Activated CD4-positive, alpha-beta T cell treated with anti-CD3 and anti-CD28 coated beads for 36 hours (primary cell): ENCODE measurements around the gene RXRA. TPM values are rescaled to one million over a fixed set of nuclear protein-coding genes. Genes with fewer than 3 reads are reported as not detected.

Experiments used
- ATAC-seq: fragments of 200-7000 bp; cut with Tn5 transposase; one replicate; pipeline ENCODE4 v1.10.0; 2021; ENCODE audit warnings: mild to moderate bottlenecking, moderate library complexity
- CTCF ChIA-PET: fragments of 350-600 bp; sonication (Branson Sonifier 250); formaldehyde crosslinking; loops from one replicate; lab custom pipeline; 2021; ENCODE audit warnings: antibody characterized with exemption; lab: Charles Lee
- POLR2A ChIA-PET: fragments of 350-600 bp; sonication (Branson Sonifier 250); formaldehyde crosslinking; loops from one replicate; lab custom pipeline; 2021; ENCODE audit warnings: antibody characterized with exemption, inconsistent platforms; lab: Charles Lee
- DNase-seq: peaks from one replicate; pipeline ENCODE4 v3.0.0-alpha.2; 2020
- H3K27ac Mint-ChIP-seq: one replicate; pipeline ENCODE4 v1.8.0; 2021; ENCODE audit warnings: mixed read lengths
- H3K27me3 Mint-ChIP-seq: one replicate; pipeline ENCODE4 v1.8.0; 2021; ENCODE audit warnings: mixed read lengths
- H3K36me3 Mint-ChIP-seq: one replicate; pipeline ENCODE4 v1.8.0; 2021; ENCODE audit warnings: low read depth, mixed read lengths
- H3K4me1 Mint-ChIP-seq: one replicate; pipeline ENCODE4 v1.8.0; 2021; ENCODE audit warnings: mixed read lengths
- H3K4me3 Mint-ChIP-seq: one replicate; pipeline ENCODE4 v1.8.0; 2021; ENCODE audit warnings: mild to moderate bottlenecking, moderate library complexity, mixed read lengths
- H3K9me3 Mint-ChIP-seq: one replicate; pipeline ENCODE4 v1.8.0; 2021; ENCODE audit warnings: low read depth, mixed read lengths
- intact Hi-C, 2 experiments: fragments of 100-400 bp; cut with DNase I in 1 of 2; cut with micrococcal nuclease in 1 of 2; formaldehyde crosslinking; loops; one replicate each; pipeline versions ENCODE4 v1.14.2 to v1.15.1; 2022 to 2024; cut with DNase I, micrococcal nuclease
- total RNA-seq, 2 experiments: library from RNA; stranded (reverse); gene quantifications; one replicate each; pipeline ENCODE4 v1.2.3, GENCODE V29; 2021

The RXRA gene
- total RNA-seq, result 10 to 100 TPM; 17.6 to 20.9 TPM

- ATAC-seq (peak; percentile 48), DNase-seq (peak; percentile 68)
- Mint-ChIP-seq H3K27me3 (peaks cover 5% of the 10 kb centered on the region), H3K27ac (no peak within 1 kb of the TSS), H3K36me3 (no peaks in the 10 kb centered on the region), H3K9me3 (no peaks in the 10 kb centered on the region), H3K4me1 (peaks cover 3% of the 10 kb centered on the region), H3K4me3 (peak within 1 kb of the TSS; percentile 55)
- ChIA-PET CTCF (interaction anchor here (0.6 to 0.9 kb wide), 2 partner anchors 19 to 91 kb away, joined by 3 read pairs; no protein-coding TSS in a partner anchor), POLR2A (no interaction called here)
- intact Hi-C loops, result loop anchor here (1.0 to 5.0 kb wide), 4 partner anchors 65 to 260 kb away; partner anchors contain the start of gene BRD3 (in 1 of the 2)
These were observed at the start of gene RXRA for GRCh38 chr9:134325813-134326723. Gene RXRA (plus strand): TSS chr9:134326455. CDS start chr9:134326632, 177 bp downstream.

- Mint-ChIP-seq H3K27me3 (peaks cover 4% of the 10 kb centered on the region), H3K4me3 (no peak overlapping the region), H3K36me3 (no peaks in the 10 kb centered on the region), H3K9me3 (no peaks in the 10 kb centered on the region), H3K27ac (no peak overlapping the region), H3K4me1 (no peaks in the 10 kb centered on the region)
- ATAC-seq, result no peak
- no peak for DNase-seq
- ChIA-PET POLR2A (no interaction called here), CTCF (interaction anchor here (0.8 kb wide), 1 partner anchor 1029 kb away, joined by 3 read pairs; no protein-coding TSS in a partner anchor)
- intact Hi-C loops, result no loop called here
These were observed 48.0 kb upstream of the RXRA start for GRCh38 chr9:134278286-134278685.

DNA sequence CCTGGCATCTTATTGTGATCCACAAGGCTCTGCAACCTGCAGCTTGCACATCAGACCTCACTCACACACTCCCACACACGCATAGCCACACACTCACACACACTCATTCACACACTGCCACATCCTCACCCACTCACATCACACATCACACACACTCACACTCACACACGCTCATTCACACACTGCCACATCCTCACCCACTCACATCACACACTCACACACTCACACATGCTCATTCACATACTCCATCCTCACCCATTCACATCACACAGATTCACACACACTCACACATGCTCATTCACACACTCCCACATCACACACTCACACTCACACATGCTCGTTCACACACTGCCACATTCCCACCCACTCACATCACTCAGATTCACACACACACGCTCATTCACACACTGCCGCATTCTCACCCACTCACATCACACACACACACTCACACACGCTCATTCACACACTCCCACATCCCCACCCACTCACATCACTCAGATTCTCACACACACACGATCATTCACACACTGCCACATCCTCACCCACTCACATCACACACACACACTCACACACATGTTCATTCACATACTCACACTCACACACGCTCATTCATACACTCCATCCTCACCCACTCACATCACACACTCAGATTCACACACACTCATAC, 47.1 kb upstream of the RXRA start:
- no peak for ATAC-seq
- Mint-ChIP-seq H3K4me3 (no peak overlapping the region), H3K27me3 (peaks cover 4% of the 10 kb centered on the region), H3K9me3 (no peaks in the 10 kb centered on the region), H3K36me3 (no peaks in the 10 kb centered on the region), H3K4me1 (no peaks in the 10 kb centered on the region), H3K27ac (no peak overlapping the region)
- POLR2A ChIA-PET, result no interaction called here
- intact Hi-C loops, result no loop called here
- no peak for DNase-seq
- CTCF ChIA-PET, result no interaction called here

DNA sequence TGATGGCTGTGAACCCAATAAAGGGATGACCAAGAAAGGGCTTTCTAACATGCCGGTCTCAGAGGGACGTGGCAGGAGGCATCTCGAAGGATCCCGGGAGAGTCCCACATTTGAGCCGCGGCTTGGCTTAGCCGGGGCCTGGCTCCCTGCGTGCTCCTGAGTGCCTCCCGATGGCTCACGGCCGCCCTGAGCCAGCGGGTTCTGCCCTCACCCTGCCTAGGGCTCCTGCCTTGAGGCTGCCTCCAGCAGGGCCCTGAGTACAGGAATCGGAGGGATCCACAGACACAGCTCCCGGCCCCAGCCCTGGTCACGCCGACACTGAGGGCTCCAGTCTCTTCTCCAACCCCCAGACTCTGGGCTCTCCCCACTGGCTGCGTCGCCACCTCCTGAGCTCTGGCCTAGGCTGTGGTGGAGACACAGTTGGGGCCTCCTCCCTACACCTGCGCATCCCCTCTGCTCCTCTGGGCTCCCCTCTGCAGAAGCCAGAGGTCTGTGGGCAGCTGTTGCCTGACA, 44.1 kb upstream of the RXRA start:
- Mint-ChIP-seq H3K4me1 (no peaks in the 10 kb centered on the region), H3K27me3 (peaks cover 2% of the 10 kb centered on the region), H3K4me3 (no peak overlapping the region), H3K36me3 (no peaks in the 10 kb centered on the region), H3K9me3 (no peaks in the 10 kb centered on the region), H3K27ac (no peak overlapping the region)
- DNase-seq, result no peak
- ChIA-PET CTCF (interaction anchor here (0.7 kb wide), 1 partner anchor 150 kb away, joined by 4 read pairs; no protein-coding TSS in a partner anchor), POLR2A (no interaction called here)
- intact Hi-C loops, result no loop called here
- ATAC-seq, result no peak

DNA sequence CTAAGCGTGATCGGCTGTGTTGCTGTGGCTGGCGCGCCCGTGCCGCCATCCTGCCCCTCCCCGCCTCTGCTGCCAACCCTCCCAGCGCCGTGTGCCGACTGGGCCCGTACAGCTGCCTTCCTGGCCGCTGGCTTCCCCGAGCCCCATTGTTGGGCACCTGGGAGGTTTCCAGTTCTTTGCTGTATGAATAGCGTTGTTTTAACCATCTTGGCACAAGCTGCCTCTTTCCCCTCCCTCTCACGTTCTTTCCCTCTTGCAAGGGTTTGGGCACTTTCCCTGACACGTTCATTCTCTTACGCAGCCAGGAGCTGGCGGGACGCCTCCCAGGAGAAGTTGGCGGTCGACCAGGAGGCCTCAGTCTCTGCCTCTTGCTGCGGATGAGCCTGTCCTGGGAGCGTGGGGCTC, 43.1 kb upstream of the RXRA start:
- Mint-ChIP-seq H3K4me3 (no peak overlapping the region), H3K4me1 (no peaks in the 10 kb centered on the region), H3K27me3 (peaks cover 2% of the 10 kb centered on the region), H3K9me3 (no peaks in the 10 kb centered on the region), H3K27ac (no peak overlapping the region), H3K36me3 (no peaks in the 10 kb centered on the region)
- DNase-seq (no peak), ATAC-seq (no peak)
- intact Hi-C loops, result no loop called here
- POLR2A ChIA-PET, result no interaction called here
- CTCF ChIA-PET, result no interaction called here

DNA sequence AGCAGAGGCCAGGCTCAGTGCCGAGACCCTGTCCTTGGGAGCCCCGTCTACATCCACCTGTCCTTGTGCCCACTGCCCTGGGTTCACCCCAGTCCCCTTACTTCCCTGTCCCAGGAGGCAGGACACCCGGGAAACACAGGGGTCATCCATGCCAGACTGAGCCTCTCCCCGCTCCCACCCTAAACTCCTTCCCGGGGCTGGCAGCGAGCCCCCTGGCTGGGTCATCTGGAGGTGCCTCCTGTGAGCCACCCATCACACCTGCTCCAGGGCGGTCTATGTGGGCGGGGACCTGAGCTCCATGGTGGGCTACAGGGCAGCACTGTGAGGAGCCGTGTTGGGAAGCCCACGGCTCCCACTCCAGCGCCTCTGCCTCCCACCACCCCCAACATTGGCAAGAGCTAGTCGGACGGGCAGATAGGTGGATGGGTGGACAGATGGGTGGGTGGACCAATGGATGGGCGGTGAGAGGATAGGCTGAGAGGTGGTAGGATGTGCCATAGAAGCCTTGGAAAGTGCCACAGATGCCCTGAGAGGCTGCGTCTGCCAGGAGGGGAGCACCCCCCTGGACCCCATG, 42.5 kb upstream of the RXRA start:
- no peak overlapping the region for H3K4me3 Mint-ChIP-seq
- peaks cover 2% of the 10 kb centered on the region for H3K27me3 Mint-ChIP-seq
- no peaks in the 10 kb centered on the region for H3K36me3 Mint-ChIP-seq
- CTCF ChIA-PET, result no interaction called here
- intact Hi-C loops, result no loop called here
- no peaks in the 10 kb centered on the region for H3K4me1 Mint-ChIP-seq
- no peak overlapping the region for H3K27ac Mint-ChIP-seq
- no peaks in the 10 kb centered on the region for H3K9me3 Mint-ChIP-seq
- ATAC-seq (no peak), DNase-seq (no peak)
- POLR2A ChIA-PET, result no interaction called here

GRCh38 chr9:134284273-134284672, 42.0 kb upstream of the RXRA start:
- Mint-ChIP-seq H3K4me1 (no peaks in the 10 kb centered on the region), H3K27me3 (peaks cover 2% of the 10 kb centered on the region), H3K27ac (no peak overlapping the region), H3K9me3 (no peaks in the 10 kb centered on the region), H3K4me3 (no peak overlapping the region), H3K36me3 (no peaks in the 10 kb centered on the region)
- CTCF ChIA-PET, result no interaction called here
- DNase-seq (no peak), ATAC-seq (no peak)
- POLR2A ChIA-PET, result no interaction called here
- intact Hi-C loops, result no loop called here

GRCh38 chr9:134284741-134285140, 41.5 kb upstream of the RXRA start:
- no peaks in the 10 kb centered on the region for H3K9me3 Mint-ChIP-seq
- POLR2A ChIA-PET, result no interaction called here
- DNase-seq, result no peak
- CTCF ChIA-PET, result no interaction called here
- no peak overlapping the region for H3K4me3 Mint-ChIP-seq
- peaks cover 2% of the 10 kb centered on the region for H3K27me3 Mint-ChIP-seq
- H3K27ac Mint-ChIP-seq, result no peak overlapping the region
- intact Hi-C loops, result no loop called here
- no peaks in the 10 kb centered on the region for H3K36me3 Mint-ChIP-seq
- no peak for ATAC-seq
- no peaks in the 10 kb centered on the region for H3K4me1 Mint-ChIP-seq

DNA sequence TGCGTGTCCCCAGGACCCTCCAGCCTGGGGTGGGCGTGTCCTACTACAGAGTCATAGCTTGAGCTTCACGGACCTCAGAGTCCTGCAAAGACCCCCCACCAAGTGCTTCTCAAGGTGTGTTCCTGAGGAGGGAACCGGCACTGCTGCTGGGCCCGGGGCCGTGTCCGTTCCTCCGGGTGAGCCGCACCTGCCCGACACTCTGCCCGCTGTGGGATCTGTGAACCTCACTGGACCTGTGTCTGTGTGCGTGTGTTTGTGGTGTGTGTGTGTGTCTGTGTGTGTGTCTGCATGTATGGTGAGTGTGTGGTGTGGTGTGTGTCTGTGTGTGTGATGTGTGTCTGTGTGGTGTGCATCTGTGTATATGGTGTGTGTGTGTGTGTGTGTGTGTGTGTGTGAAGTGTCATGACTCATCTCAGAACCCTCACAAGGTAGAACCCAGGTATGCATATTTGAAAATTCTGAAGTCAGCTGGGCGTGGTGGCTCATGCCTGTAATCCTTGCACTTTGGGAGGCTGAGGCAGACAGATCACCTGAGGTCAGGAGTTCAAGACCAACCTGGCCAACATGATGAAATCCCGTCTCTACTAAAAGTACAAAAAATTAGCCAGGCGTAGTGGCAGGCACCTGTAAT, 40.9 kb upstream of the RXRA start:
- H3K9me3 Mint-ChIP-seq, result no peaks in the 10 kb centered on the region
- no peak overlapping the region for H3K27ac Mint-ChIP-seq
- ATAC-seq (no peak), DNase-seq (no peak)
- peaks cover 2% of the 10 kb centered on the region for H3K27me3 Mint-ChIP-seq
- no peaks in the 10 kb centered on the region for H3K4me1 Mint-ChIP-seq
- ChIA-PET CTCF (interaction anchor here (1.0 kb wide), 1 partner anchor 76 kb away, joined by 3 read pairs; no protein-coding TSS in a partner anchor), POLR2A (no interaction called here)
- H3K4me3 Mint-ChIP-seq, result no peak overlapping the region
- H3K36me3 Mint-ChIP-seq, result no peaks in the 10 kb centered on the region
- intact Hi-C loops, result no loop called here

- Mint-ChIP-seq H3K4me1 (no peaks in the 10 kb centered on the region), H3K36me3 (no peaks in the 10 kb centered on the region), H3K4me3 (no peak overlapping the region), H3K27me3 (peaks cover 2% of the 10 kb centered on the region), H3K9me3 (no peaks in the 10 kb centered on the region), H3K27ac (no peak overlapping the region)
- DNase-seq (no peak), ATAC-seq (no peak)
- ChIA-PET CTCF (interaction anchor here (1.0 to 1.1 kb wide), 2 partner anchors 78 to 157 kb away, joined by 3 to 4 read pairs; no protein-coding TSS in a partner anchor), POLR2A (no interaction called here)
- intact Hi-C loops, result no loop called here
These were observed 39.6 kb upstream of the RXRA start for GRCh38 chr9:134286471-134287245.
